GM21515 (cell line): ENCODE data around the gene CD226.
"Not testable (repeated sequence)": the region's sequence is repeated elsewhere in the genome, so short reads cannot be mapped to it uniquely, and the experiment has no call there.

Experiments
- ATAC-seq: cut with Tn5 transposase; IDR thresholded peaks from one replicate; pipeline ENCODE4 v1.9.1; 2021; ENCODE audit not compliant: unreplicated experiment

Gene CD226

GRCh38 chr18:69956665-69957620 lies 9.3 kb upstream of the CD226 start:
- ATAC-seq = no peak

- ATAC-seq = no peak
These were observed 8.4 kb upstream of the CD226 start for GRCh38 chr18:69956057-69956456.

- peak; percentile 32 for ATAC-seq
These were observed 7.2 kb upstream of the CD226 start for GRCh38 chr18:69954719-69955480.

DNA sequence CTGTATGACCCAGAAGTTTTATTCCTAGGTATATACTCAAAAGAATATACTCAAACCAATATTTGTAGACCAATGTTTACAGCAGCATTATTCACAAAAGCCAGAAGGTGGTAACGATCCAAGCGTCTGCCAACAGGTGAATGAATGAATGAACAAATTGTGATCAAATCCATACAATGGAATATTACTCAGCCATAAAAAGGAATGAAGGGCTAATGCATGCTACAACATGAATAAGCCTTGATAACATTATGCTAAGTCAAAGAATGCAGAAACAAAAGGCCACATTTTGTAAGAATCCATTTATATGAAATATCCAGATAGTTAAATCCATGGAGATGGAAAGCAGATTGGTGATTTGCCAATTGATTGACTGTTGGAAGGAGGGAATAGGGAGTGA lies 5.5 kb upstream of the CD226 start:
- ATAC-seq = no peak

DNA sequence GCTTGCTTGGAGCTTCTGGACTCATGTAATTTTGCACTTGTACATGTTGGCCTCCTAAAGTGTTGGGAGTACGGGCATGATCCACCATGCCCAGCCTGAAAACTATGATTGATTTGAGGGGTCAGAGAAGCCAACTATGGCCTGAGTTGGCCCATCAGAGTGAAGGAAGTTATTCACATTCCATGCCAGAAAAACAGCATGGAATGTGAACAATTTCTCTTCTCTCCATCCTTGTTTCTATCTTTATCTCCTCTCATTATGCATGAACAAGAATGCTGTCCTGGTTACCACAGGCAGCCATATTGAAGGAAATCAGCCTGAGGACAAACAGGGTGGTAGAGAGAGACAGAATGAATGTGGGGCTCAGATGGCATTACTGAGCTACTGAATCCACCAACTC lies 3.5 kb upstream of the CD226 start:
- ATAC-seq = no peak

- peak; percentile 2 for ATAC-seq
These were observed 1.9 kb upstream of the CD226 start for GRCh38 chr18:69949538-69949936.

- ATAC-seq = peak; percentile 84
These were observed 1.4 kb upstream of the CD226 start for GRCh38 chr18:69948919-69949537.

GRCh38 chr18:69948256-69948655 lies 583 bp upstream of the CD226 start:
- ATAC-seq = no peak

DNA sequence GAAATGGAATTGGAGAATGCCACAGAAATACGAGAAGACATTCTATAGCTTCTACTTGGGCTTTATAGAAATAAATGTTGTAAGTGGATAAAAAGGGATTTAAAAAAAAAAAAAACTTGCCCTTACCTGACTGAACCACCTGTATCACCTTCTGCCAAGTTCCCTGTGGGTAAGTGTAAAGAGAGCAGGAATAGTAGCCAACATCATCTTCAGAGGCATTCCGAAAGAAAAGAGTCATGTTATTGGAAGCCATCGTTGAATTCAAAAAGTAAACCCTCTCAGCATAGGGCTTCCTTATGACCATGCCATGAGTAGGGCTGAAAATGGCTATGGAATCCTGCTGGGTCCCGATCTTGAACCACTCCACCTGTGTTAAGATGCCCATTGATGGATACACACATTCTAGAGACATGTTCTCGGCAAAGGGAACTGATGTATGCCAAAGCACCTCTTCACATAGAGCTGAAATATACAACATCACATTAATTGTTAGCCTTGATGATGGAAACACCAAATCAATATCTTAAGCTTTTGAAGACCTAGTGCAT lies 991 bp downstream of the CD226 start:
- ATAC-seq = no peak

DNA sequence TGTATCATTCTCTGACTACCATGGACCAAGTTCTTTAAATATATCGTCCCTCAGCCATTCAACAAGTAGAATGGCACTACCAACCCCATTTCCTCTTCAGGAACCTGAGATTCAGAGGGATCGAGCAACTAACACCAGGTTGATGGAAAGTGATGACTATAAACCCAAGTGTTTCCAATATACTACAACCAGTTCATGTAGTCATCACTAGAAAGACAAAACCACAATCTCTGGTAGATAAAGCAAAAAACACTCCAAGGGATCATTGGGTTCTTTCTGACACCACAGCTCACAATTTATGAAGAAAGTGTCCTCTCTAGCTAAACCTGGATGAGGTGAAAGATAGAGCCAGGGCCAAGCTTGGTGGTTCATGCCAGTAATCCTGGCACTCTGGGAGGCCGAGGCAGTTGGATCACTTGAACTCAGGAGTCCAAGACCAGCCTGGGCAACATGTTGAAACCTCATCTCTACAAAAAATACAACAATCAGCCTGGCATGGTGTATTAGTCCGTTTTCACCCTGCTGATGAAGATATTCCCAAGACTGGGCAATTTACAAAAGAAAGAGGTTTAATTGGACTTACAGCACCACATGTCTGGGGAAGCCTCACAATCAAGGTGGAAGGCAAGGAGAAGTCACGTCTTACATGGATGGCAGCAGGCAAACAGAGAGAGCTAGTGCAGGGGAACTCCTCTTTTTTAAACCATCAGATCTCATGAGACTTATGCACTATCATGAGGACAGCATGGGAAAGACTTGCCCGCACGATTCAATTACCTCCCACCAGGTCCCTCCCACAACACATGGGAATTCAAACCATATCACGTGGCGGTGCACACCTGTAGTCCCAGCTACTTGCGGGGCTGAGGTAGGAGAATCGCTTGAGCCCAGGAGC lies 2.2 kb downstream of the CD226 start:
- ATAC-seq = no peak

DNA sequence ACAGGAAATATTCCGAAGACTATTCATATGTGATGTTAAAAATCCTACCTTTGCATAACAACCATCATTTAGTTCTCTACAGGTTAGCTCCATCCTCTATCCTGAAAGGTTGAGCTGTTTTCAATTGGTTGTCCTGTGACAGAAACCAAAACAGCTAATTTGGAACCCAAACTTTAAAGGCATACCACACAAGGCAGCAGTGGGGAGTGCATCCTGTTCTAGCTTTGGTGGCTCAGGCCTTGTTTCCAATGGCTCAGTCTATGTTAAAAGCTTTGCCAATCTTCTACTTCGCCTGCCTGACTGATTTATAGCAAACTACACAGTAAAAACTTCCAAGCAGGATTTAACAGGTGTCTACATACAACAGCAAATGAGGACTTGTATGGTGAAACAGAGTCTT lies 3.2 kb downstream of the CD226 start:
- no peak for ATAC-seq

GRCh38 chr18:69943021-69943420 lies 4.7 kb downstream of the CD226 start:
- ATAC-seq = no peak

- no peak for ATAC-seq
These were observed 6.5 kb downstream of the CD226 start for GRCh38 chr18:69941183-69941582.

DNA sequence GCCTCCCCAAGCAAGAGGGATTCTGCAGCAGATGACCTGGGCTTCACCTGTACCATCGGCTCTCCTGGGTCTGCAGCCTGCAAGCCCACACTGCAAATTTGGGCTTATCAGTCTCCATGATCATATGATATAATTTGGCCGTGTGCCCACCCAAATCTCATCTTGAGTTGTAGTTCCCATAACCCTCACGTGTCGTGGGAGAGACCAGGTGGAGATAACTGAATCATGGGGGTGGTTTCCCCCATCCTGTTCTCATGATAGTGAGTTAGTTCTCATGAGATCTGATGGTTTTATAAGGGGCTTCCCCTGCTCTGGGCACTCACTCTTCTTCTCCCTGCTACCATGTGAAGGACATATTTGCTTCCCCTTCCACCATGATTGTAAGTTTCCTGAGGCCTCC lies 7.9 kb downstream of the CD226 start:
- not testable (repeated sequence) for ATAC-seq

DNA sequence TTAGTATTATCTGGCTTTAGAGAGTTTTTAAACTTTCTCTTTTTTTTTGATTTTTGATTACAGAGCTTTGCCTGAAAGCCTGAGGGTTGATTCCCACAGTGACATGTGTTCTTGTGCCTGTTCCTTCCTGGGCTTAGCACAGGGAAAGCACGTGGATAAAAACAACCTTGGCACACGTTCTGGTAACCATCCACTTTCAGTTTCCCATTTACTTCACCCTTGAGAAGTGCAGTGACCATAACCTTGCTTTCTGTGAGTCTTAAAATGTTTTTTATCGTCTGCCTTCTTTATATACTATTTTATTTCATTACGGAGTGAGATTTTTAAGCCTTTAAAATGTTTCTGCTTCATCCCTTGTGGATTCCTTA lies 11.5 kb downstream of the CD226 start:
- peak; percentile 41 for ATAC-seq

DNA sequence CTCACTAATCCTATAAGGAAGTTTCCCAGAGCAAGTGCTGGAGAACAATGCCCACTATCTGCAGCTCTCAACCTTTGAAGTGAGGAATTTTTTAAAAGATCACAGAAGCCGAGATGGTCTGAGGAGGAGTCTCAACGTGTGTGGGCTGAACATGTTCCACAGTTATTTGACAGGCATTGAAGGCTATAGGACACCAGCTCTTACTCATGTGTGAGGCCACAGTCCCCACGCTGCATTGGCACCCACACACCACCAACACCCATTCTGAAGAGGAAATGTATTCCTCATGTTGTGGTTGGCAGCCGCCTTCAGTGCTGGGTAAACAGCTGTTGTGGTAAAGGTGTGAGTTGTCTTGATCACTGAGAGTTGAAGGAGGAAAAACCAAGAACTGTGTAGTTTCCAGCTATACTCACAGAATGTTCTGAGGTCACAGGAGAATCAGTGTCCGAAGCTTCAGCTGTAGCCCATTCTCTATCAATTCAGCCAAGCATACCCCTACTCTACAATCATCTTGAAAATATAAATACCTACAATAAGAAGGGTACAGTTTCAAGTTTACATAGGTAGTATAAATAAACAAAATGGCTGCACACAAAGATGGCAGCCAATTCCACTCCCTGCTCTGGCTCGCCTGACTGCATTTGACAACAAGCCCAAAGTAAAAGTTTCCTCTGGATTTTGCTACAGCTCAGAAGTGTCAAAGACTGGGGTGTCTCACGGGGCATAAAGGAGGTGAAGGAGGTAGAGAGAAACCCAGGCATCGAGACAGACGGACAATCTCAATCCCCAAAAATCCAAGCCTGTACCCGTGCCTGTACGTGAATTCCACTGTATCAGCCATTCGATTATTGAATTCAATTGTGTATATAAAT lies 12.1 kb downstream of the CD226 start:
- ATAC-seq = peak; percentile 81

DNA sequence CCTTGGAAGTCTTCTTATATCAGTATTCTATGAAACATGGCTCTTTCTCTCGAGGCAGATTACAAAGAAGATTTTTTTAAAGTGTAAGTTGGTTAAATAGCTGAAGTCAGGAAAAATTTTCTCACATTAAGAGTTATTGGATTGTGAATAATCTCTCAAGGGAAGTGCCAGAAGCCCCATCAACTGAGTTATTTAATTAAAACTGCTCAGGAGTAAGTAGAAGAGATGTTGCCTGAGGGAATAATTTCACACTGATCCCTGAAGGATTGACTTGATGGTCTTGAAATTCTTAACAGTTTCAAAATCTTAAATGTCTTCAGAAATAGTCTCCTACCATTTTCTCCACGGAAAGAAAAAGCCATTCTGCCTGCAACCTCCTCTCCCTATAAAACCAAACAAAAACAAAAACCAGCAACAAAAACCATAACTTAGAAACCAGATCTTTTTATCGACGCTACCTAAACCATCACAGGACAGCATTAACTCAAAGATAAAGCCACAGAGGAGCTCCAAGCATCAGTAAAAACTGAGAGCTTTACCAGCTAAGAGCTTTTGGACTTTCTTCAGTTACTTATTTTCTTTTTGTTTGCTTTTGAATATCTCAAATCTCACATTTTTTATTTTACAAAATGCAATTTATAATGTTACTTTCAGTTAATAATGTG lies 12.9 kb downstream of the CD226 start:
- no peak for ATAC-seq

- ATAC-seq = no peak
These were observed 18.5 kb downstream of the CD226 start for GRCh38 chr18:69929041-69929774.
